Tibial nerve (tissue), 3 donors: ENCODE measurements around the gene CYSLTR2.

Experiments used
- POLR2A ChIP-seq, 2 donors: fragments of 450-650 bp; IDR thresholded peaks; one replicate each; pipeline ENCODE4 v1.6.1; 2017; ENCODE audit warnings: antibody characterized with exemption in 2 of 2, mild to moderate bottlenecking in 2 of 2, moderate library complexity in 2 of 2
- TF ChIP-seq, protein P1 (sequence below), 5 experiments: fragments of 200-600 bp in 3 of 5; fragments of 450-650 bp in 2 of 5; sonication (generic) in 3 of 5; IDR thresholded peaks; one replicate each; pipeline ENCODE4 v1.5.1; 2016 to 2019; ENCODE audit warnings: antibody characterized with exemption in 5 of 5, mild to moderate bottlenecking in 3 of 5, moderate library complexity in 2 of 5

DNA sequence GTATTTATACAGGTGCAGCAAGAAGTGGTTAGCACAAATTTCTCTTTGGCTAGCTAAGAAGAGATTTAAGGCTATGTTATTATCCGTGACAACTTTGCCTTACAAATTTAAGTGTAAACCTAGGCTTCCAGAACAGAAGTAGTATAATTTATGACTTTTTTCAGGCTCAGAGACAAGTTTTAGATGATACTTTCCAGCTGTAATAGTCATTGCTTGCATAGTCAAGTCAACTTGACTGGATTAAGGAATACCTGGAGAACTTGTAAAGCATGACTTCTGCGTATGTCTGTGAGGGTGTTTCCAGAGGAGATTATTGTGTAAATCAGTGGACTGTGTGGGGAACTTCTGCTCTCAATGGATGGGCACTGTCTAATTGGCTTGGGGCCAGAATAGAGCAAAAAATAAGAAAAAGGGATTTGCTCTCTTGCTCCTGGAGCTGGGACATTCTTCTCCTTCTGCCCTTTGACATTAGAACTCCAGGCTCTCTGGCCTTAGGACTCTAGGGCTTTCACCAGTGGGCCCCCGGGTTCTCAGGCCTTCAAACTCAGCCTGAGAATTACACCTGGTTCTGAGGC lies 33.0 kb downstream of the CYSLTR2 start:
- TF ChIP-seq, protein P1, sequence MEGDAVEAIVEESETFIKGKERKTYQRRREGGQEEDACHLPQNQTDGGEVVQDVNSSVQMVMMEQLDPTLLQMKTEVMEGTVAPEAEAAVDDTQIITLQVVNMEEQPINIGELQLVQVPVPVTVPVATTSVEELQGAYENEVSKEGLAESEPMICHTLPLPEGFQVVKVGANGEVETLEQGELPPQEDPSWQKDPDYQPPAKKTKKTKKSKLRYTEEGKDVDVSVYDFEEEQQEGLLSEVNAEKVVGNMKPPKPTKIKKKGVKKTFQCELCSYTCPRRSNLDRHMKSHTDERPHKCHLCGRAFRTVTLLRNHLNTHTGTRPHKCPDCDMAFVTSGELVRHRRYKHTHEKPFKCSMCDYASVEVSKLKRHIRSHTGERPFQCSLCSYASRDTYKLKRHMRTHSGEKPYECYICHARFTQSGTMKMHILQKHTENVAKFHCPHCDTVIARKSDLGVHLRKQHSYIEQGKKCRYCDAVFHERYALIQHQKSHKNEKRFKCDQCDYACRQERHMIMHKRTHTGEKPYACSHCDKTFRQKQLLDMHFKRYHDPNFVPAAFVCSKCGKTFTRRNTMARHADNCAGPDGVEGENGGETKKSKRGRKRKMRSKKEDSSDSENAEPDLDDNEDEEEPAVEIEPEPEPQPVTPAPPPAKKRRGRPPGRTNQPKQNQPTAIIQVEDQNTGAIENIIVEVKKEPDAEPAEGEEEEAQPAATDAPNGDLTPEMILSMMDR (IDR thresholded peaks at IDR 0.05), result no peak
- TF ChIP-seq POLR2A (IDR thresholded peaks at IDR 0.05), result no peak
